ENCODE measurements around the gene PAM16.
A peak's percentile ranks its signal among the peaks of the same experiment; 100 is the strongest.

PAM16 gene

GRCh38 chr16:4364196-4365013 lies 13.3 kb upstream of the PAM16 start:
- no peaks in the 10 kb centered on the region for H3K27me3 ChIP-seq (ENCODE audit: insufficient read depth, low read depth, severe bottlenecking)
- H3K9me3 ChIP-seq (ENCODE audit: severe bottlenecking), result no peaks in the 10 kb centered on the region
- no peak for TF ChIP-seq CTCF (IDR thresholded peaks at IDR 0.05; ENCODE audit: low read depth, low read length)
- H3K27ac ChIP-seq, result no peak overlapping the region
- DNase-seq, result no peak
- H3K4me3 ChIP-seq (ENCODE audit: low read depth, low read length), result no peak overlapping the region
- H3K36me3 ChIP-seq, result peaks cover 5% of the 10 kb centered on the region; the same call in 1 of the 2 replicates

GRCh38 chr16:4362476-4363135 lies 11.5 kb upstream of the PAM16 start:
- no peak for TF ChIP-seq CTCF (IDR thresholded peaks at IDR 0.05; ENCODE audit: low read depth, low read length)
- no peak for DNase-seq
- no peak overlapping the region for H3K27ac ChIP-seq
- H3K9me3 ChIP-seq (ENCODE audit: severe bottlenecking), result no peaks in the 10 kb centered on the region
- H3K4me3 ChIP-seq (ENCODE audit: low read depth, low read length), result no peak overlapping the region
- peaks cover 10% of the 10 kb centered on the region for H3K36me3 ChIP-seq
- H3K27me3 ChIP-seq (ENCODE audit: insufficient read depth, low read depth, severe bottlenecking), result no peaks in the 10 kb centered on the region

GRCh38 chr16:4361944-4362311 lies 10.8 kb upstream of the PAM16 start:
- TF ChIP-seq CTCF (IDR thresholded peaks at IDR 0.05; ENCODE audit: low read depth, low read length), result no peak
- H3K4me3 ChIP-seq (ENCODE audit: low read depth, low read length), result no peak overlapping the region
- no peaks in the 10 kb centered on the region for H3K27me3 ChIP-seq (ENCODE audit: insufficient read depth, low read depth, severe bottlenecking)
- no peak overlapping the region for H3K27ac ChIP-seq
- no peak for DNase-seq
- peaks cover 10% of the 10 kb centered on the region for H3K36me3 ChIP-seq
- H3K9me3 ChIP-seq (ENCODE audit: severe bottlenecking), result no peaks in the 10 kb centered on the region

GRCh38 chr16:4361033-4361943 lies 10.2 kb upstream of the PAM16 start:
- Histone ChIP-seq H3K27ac (peak overlapping the region; percentile 40; the same call in 1 of the 2 replicates), H3K9me3 (ENCODE audit: severe bottlenecking) (no peaks in the 10 kb centered on the region), H3K36me3 (peaks cover 10% of the 10 kb centered on the region), H3K4me3 (ENCODE audit: low read depth, low read length) (no peak overlapping the region), H3K27me3 (ENCODE audit: insufficient read depth, low read depth, severe bottlenecking) (no peaks in the 10 kb centered on the region)
- DNase-seq, result no peak
- TF ChIP-seq CTCF (IDR thresholded peaks at IDR 0.05; ENCODE audit: low read depth, low read length), result no peak

GRCh38 chr16:4360538-4361021 lies 9.5 kb upstream of the PAM16 start:
- Histone ChIP-seq H3K4me3 (ENCODE audit: low read depth, low read length) (no peak overlapping the region), H3K27me3 (ENCODE audit: insufficient read depth, low read depth, severe bottlenecking) (no peaks in the 10 kb centered on the region), H3K36me3 (peaks cover 10% of the 10 kb centered on the region), H3K9me3 (ENCODE audit: severe bottlenecking) (no peaks in the 10 kb centered on the region), H3K27ac (peak overlapping the region; percentile 40; the same call in 1 of the 2 replicates)
- peak; percentile 90 for DNase-seq
- no peak for TF ChIP-seq CTCF (IDR thresholded peaks at IDR 0.05; ENCODE audit: low read depth, low read length)

Measured in WERI-Rb-1 (cell line).